GM12872 (cell line): ENCODE data around the gene IL1RAPL1.

Experiments
- TF ChIP-seq, protein P1 (sequence below): IDR thresholded peaks from 3 replicates; pipeline ENCODE4 v1.5.1; 2011; ENCODE audit warnings: low read depth, mild to moderate bottlenecking, low read length, moderate library complexity; ENCODE audit not compliant: insufficient read depth

The IL1RAPL1 gene

GRCh38 chrX:29940750-29941149 lies 1353.5 kb downstream of the IL1RAPL1 start:
- TF ChIP-seq, protein P1, sequence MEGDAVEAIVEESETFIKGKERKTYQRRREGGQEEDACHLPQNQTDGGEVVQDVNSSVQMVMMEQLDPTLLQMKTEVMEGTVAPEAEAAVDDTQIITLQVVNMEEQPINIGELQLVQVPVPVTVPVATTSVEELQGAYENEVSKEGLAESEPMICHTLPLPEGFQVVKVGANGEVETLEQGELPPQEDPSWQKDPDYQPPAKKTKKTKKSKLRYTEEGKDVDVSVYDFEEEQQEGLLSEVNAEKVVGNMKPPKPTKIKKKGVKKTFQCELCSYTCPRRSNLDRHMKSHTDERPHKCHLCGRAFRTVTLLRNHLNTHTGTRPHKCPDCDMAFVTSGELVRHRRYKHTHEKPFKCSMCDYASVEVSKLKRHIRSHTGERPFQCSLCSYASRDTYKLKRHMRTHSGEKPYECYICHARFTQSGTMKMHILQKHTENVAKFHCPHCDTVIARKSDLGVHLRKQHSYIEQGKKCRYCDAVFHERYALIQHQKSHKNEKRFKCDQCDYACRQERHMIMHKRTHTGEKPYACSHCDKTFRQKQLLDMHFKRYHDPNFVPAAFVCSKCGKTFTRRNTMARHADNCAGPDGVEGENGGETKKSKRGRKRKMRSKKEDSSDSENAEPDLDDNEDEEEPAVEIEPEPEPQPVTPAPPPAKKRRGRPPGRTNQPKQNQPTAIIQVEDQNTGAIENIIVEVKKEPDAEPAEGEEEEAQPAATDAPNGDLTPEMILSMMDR = no peak

GRCh38 chrX:29941287-29941686 lies 1354.0 kb downstream of the IL1RAPL1 start:
- TF ChIP-seq, protein P1 = no peak

- TF ChIP-seq, protein P1 = no peak
Observed at GRCh38 chrX:29947225-29947624, 1360.0 kb downstream of the IL1RAPL1 start.

- TF ChIP-seq, protein P1 = no peak
Observed at GRCh38 chrX:29948653-29949052, 1361.4 kb downstream of the IL1RAPL1 start.

DNA sequence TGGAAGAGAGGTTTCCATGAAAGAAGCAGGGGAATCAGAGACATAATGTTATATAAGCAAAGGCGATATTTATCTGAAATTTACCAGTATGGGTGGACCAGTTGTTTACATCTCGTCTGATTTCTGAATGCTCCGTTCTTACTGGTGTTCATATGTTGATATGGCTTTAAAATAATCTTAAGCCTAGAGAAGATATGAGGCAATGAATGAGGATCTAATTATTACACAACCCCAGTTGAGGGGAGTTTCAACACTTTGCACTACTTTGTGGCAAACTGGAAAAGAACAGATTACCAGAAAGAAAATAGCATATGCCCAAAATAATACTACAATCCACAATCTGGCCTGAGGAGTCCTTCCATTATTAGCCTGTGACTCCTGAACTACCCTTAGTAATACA lies 1364.8 kb downstream of the IL1RAPL1 start:
- TF ChIP-seq, protein P1 = no peak

- TF ChIP-seq, protein P1 = no peak
Observed at GRCh38 chrX:29962061-29962460, 1374.8 kb downstream of the IL1RAPL1 start.

- TF ChIP-seq, protein P1 = no peak
Observed at GRCh38 chrX:29965634-29966033, 1378.4 kb downstream of the IL1RAPL1 start.

- TF ChIP-seq, protein P1 = no peak
Observed at GRCh38 chrX:29992083-29992482, 1404.8 kb downstream of the IL1RAPL1 start.
